Bronchial epithelial cell (primary cell): ENCODE measurements around the gene RINL. TPM values are rescaled to one million over a fixed set of nuclear protein-coding genes. Genes with fewer than 3 reads are reported as not detected.

Experiments used
- DNase-seq: peaks from one replicate; pipeline ENCODE4 v3.0.0-alpha.2; 2010; ENCODE audit warnings: low read depth
- FAIRE-seq: peaks from 2 replicates; lab custom pipeline; 2011; peaks lifted over from hg19 to GRCh38; lab: Jason Lieb, UNC
- H3K27me3 ChIP-seq: 2 replicates; pipeline ENCODE4 v1.5.1; 2011; ENCODE audit warnings: low read length; ENCODE audit not compliant: control insufficient read depth, insufficient read depth
- H3K36me3 ChIP-seq: 2 replicates; pipeline ENCODE4 v1.5.1; 2011; ENCODE audit warnings: low read length; ENCODE audit not compliant: control insufficient read depth, insufficient read depth
- H3K4me3 ChIP-seq: 2 replicates; pipeline ENCODE4 v1.5.1; 2011; ENCODE audit warnings: mild to moderate bottlenecking, low read depth, low read length, control low read depth
- total RNA-seq: library from RNA; depleted of rRNA; stranded (reverse); fragments of >200 nt; gene quantifications from 2 replicates; pipeline ENCODE4 v1.2.1, GENCODE V29; 2014
- TF ChIP-seq, protein P1 (sequence below): IDR thresholded peaks from 2 replicates; pipeline ENCODE4 v1.5.1; 2011; ENCODE audit warnings: mild to moderate bottlenecking, moderate library complexity, low read length, control low read depth, inconsistent platforms; ENCODE audit not compliant: insufficient read depth, severe bottlenecking

Gene RINL
- total RNA-seq, 1 donor from 2014 or later, result 8.7 TPM

DNA sequence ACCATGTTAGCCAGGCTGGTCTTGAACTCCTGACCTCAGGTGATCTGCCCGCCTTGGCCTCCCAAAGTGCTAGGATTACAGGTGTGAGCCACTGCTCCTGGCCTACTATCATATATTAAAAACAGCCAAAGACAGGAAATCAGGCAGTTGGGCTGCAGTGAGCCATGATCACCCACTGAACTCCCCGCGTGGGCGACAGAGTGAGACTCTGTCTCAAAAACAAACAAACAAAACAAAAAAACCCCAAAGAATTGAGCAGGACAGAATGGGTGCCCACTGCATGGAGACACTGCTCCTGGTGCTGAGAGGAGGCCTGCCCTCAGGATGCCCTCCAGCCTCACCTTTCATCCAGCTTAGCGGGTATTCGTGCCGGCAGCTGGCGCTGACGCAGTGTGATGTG lies 5.2 kb upstream of the RINL start:
- Histone ChIP-seq H3K36me3 (no peaks in the 10 kb centered on the region), H3K4me3 (no peak overlapping the region), H3K27me3 (no peaks in the 10 kb centered on the region)
- no peak for DNase-seq
- no peak for FAIRE-seq
- TF ChIP-seq, protein P1, sequence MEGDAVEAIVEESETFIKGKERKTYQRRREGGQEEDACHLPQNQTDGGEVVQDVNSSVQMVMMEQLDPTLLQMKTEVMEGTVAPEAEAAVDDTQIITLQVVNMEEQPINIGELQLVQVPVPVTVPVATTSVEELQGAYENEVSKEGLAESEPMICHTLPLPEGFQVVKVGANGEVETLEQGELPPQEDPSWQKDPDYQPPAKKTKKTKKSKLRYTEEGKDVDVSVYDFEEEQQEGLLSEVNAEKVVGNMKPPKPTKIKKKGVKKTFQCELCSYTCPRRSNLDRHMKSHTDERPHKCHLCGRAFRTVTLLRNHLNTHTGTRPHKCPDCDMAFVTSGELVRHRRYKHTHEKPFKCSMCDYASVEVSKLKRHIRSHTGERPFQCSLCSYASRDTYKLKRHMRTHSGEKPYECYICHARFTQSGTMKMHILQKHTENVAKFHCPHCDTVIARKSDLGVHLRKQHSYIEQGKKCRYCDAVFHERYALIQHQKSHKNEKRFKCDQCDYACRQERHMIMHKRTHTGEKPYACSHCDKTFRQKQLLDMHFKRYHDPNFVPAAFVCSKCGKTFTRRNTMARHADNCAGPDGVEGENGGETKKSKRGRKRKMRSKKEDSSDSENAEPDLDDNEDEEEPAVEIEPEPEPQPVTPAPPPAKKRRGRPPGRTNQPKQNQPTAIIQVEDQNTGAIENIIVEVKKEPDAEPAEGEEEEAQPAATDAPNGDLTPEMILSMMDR, result no peak

DNA sequence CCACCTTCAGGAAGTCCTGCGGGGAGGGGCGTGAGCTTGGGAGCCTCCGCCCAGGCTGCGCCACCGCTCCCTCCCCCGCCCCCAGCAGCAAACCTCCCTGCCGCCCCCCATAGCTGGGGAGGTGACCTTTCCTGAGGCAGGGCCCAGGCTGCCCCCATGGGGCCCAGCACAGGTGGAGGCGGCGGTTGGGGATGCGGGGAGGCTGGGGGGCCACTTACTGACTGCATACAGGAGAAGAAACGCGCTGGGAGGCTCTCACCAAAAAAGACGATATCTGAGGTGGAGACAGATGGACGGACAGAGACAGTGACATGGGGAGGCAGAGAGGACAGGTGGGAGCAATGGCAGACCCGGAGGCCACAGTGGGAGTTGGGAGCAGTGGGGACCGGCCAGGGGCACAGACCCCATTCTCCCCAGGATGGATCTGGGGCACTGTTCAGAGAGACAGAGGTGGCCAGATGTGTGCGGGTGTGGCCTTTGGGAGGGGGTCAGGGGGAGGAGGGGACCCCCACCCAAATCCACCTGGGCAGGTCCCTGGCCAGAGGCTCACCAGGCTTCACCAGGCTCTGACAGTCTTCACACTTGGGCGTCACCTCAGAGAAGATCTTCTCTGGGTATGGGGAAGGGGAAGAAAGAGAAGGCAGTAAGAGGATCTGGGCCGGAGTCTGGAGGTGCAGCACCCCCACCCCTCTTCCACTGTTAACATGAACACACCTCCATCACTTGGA lies 3.0 kb upstream of the RINL start:
- no peaks in the 10 kb centered on the region for H3K36me3 ChIP-seq
- TF ChIP-seq, protein P1, result no peak
- no peak for FAIRE-seq
- no peaks in the 10 kb centered on the region for H3K27me3 ChIP-seq
- no peak for DNase-seq
- H3K4me3 ChIP-seq, result no peak overlapping the region

- DNase-seq (no peak), FAIRE-seq (no peak)
- Histone ChIP-seq H3K36me3 (no peaks in the 10 kb centered on the region), H3K27me3 (no peaks in the 10 kb centered on the region), H3K4me3 (no peak overlapping the region)
- TF ChIP-seq, protein P1, result no peak
Observed at GRCh38 chr19:38880076-38880881, 2.2 kb upstream of the RINL start.

GRCh38 chr19:38879400-38879751 lies 1.3 kb upstream of the RINL start:
- DNase-seq (no peak), FAIRE-seq (no peak)
- Histone ChIP-seq H3K4me3 (no peak overlapping the region), H3K36me3 (no peaks in the 10 kb centered on the region), H3K27me3 (no peaks in the 10 kb centered on the region)
- TF ChIP-seq, protein P1, result no peak

DNA sequence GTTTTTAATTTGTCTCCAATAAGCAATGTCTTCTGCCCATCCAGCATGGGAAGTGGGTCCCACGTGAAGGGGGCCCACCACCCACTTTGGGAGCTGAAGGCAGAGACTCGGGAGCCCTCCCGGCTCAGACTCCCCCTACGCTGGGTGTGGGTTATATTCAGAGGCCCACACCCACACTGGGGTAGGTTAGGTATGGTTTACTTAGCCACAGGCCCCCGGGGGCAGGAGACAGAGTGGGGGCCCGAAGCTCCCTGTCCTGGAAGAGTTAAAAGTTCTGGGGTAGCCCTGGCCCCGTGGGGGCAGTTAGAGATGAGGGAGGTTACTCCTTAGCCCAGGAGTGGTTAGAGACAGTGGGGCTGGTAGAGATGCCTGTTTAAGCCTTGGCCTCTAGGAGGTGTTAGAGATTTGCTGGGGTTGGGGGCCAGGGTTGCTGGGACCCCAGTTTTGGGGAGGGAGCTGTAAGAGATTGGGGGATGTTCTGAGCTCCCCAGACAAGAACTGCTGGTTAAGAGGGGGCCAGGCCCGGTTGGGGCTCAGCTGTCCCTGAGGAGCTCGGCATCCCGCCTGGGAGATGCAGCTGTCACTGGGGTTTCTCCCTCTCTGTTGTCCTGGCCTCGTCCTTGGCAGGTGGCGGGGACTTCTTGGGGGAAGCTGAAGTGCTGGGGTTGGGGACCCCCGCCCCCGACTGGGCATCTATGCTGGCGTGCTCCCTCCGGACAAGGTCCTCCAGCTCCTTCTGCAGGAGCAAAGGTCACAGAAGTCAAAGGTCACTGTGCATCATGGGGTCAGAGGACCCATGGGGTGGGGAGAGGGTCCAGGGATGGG lies 712 bp upstream of the RINL start:
- no peaks in the 10 kb centered on the region for H3K27me3 ChIP-seq
- no peak overlapping the region for H3K4me3 ChIP-seq
- TF ChIP-seq, protein P1, result peak; percentile 8
- DNase-seq (no peak), FAIRE-seq (no peak)
- H3K36me3 ChIP-seq, result no peaks in the 10 kb centered on the region
